GM21423 (cell line): Measurements from ENCODE around the gene MAFG.

Experiments used
- ATAC-seq: cut with Tn5 transposase; IDR thresholded peaks from one replicate; pipeline ENCODE4 v1.9.1; 2021; ENCODE audit warnings: mild to moderate bottlenecking, moderate library complexity; ENCODE audit not compliant: unreplicated experiment

Gene MAFG

GRCh38 chr17:81927653-81928543 is at the start of gene MAFG:
Gene MAFG (minus strand): TSS chr17:81927735. CDS start chr17:81923185, 4,550 bp downstream.
- ATAC-seq: peak; percentile 55

GRCh38 chr17:81976332-81977210 is 49.0 kb upstream of the MAFG start:
- no peak for ATAC-seq

- ATAC-seq: no peak
Measured at GRCh38 chr17:81973432-81973831, 45.9 kb upstream of the MAFG start.

GRCh38 chr17:81968850-81969812 is 41.6 kb upstream of the MAFG start:
- ATAC-seq: no peak

- no peak for ATAC-seq
Measured at GRCh38 chr17:81968396-81968745, 40.8 kb upstream of the MAFG start.

GRCh38 chr17:81967533-81968395 is 40.2 kb upstream of the MAFG start:
- peak; percentile 60 for ATAC-seq

GRCh38 chr17:81967244-81967532 is 39.7 kb upstream of the MAFG start:
- no peak for ATAC-seq

DNA sequence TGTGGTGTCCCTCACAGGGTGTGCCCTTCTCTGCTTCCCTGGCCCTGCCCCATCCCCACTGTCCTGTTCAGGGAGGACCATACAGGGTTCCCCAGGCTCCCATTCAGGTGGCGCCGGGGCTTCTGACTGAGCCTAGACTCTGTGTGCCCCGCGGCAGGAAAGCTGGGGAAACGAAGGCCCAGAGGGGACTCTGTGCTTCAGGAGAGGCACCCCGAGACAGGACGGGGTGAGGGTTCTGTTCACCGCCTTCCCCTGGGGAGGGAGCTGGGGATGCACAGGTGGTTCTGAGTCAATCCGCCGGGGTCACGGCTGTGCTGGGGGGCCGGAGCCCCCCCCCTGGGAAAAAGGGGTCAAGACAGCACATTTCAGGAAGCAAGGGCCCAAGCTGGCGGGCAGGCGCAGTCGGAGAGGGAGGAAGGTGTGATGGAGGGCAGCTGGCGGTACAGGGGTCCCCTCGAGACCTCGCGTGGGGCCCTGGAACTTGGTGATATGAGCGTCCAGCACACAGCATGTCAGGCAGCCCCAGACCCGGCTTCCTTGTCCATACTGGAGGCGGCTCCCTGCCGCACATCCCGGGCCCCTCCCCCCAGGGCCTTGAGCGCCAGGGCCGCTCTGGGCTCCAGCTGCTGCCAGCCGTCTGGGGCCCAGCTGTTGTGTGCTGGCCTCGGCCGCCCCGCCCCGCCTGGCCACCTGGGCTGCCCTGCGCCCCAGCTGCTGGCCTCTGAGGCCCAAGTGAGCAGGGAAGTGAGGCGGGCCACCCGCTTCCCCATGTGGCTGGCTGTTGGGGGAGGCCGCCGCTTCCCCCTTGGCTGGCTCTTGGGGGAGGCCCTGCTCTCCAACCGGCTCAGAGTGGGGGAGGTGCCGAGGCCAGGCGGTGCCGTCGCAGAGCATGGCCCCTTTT is 39.1 kb upstream of the MAFG start:
- no peak for ATAC-seq

GRCh38 chr17:81964081-81964849 is 36.7 kb upstream of the MAFG start:
- ATAC-seq: no peak

- ATAC-seq: no peak
Measured at GRCh38 chr17:81962499-81963441, 35.2 kb upstream of the MAFG start.

- ATAC-seq: no peak
Measured at GRCh38 chr17:81961521-81962498, 34.3 kb upstream of the MAFG start.

DNA sequence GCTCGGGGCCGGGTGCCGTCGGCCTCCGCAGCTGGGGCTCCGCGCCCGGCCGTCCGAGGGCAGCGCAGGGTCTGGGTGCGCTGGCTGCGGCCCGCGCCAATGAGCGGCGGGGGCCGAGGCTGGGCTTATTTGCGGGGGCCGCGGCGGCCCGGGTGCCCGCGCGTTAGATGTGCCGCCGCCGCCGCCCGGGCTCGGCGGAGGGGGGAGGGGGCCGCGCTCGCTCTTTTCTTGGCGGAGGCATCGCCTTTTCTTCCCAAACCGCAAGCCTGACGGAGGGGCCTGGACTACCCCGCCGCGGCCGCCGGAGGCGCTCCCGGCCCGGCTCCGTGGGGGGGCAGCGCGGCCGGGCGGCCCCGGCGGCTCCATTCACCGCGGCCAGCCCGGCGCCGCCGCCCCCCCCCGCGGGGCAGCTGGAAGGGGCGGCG is 33.6 kb upstream of the MAFG start, which contains the start of gene NOTUM:
TSS of gene NOTUM (minus strand) at position 101 of the 425 bp plus-strand sequence. CDS start 278 bp downstream, outside the sequence.
- no peak for ATAC-seq

DNA sequence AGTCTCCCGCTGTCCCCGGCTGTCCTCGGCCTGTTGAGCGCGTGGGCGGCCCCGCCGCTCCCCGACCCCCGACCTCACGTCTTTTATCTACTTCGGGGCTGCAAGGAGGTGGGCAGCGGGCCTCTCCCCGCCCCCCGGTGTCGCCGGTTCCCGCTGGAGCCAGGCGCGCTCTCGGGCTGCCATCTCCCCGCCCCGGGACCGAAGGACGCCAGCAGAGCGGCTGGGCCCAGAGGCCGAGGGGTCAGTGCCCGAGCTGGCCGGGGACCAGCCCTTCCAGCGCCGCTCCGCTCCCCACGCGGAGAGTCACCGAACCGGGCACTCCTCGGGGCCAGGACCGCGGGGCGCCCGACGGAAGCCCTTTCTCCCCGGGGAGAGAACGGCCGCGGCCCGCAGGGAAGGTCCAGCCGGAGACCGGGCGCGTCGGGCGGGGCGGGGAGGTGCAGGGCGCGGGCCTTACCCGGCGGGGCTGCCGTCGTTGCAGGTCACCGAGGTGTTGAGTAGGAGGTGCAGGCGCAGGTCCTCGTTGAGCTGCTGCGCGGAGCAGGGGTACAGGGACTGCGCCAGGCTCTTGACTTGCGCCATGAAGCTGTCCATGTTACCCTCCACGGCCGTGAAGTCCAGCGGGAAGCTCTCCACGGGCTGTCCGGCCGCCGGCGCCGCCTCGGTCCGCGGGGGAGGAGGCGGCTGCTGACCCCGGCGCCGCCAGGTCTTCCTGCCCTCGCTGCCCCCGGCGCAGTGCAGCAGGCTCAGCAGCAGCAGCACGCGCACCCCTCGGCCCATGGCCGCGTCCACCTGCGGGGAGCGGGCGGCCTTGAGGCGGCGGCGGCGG is 32.8 kb upstream of the MAFG start:
- ATAC-seq: no peak

- ATAC-seq: no peak
Measured at GRCh38 chr17:81959362-81960129, 32.0 kb upstream of the MAFG start.
